Endothelial cell of umbilical vein (primary cell): ENCODE measurements around the gene TRAF3. TPM values are rescaled to one million over a fixed set of nuclear protein-coding genes. Genes with fewer than 3 reads are reported as not detected.

Experiments used
- BruUV-seq: library from RNA; stranded (reverse); fragments of 400-500 nt; replicated peaks from 2 replicates; lab custom pipeline; 2021; lab: Mats Ljungman, UMichigan
- CTCF ChIA-PET: fragments of 300-600, 350-600 bp; sonication (Branson Sonifier 250); formaldehyde crosslinking; loops from one replicate; lab custom pipeline; 2021; ENCODE audit warnings: antibody characterized with exemption, inconsistent platforms; lab: Charles Lee
- POLR2A ChIA-PET: fragments of 300-600, 350-600 bp; sonication (Branson Sonifier 250); formaldehyde crosslinking; loops from one replicate; lab custom pipeline; 2021; ENCODE audit warnings: antibody characterized with exemption, inconsistent platforms; lab: Charles Lee
- DNase-seq: peaks from one replicate; pipeline ENCODE4 v3.0.0-alpha.2; 2011; ENCODE audit warnings: low read depth, low spot score
- FAIRE-seq: peaks from 2 replicates; lab custom pipeline; 2011; peaks lifted over from hg19 to GRCh38; lab: Jason Lieb, UNC
- H2AFZ ChIP-seq: 2 replicates; pipeline ENCODE4 v1.6.0; 2012; ENCODE audit warnings: low read depth, low read length, control low read depth, inconsistent platforms
- H3K27ac ChIP-seq: 2 replicates; pipeline ENCODE4 v1.5.1; 2011; ENCODE audit warnings: low read depth, mild to moderate bottlenecking, control low read depth, low read length, moderate library complexity; ENCODE audit not compliant: insufficient read depth
- H3K27me3 ChIP-seq, 2 experiments: 2 replicates each; pipeline versions ENCODE4 v1.6.0 to v1.6.1; 2011; ENCODE audit warnings: low read length in 2 of 2, mixed read lengths in 1 of 2; ENCODE audit not compliant: control insufficient read depth in 2 of 2, insufficient read depth in 2 of 2
- H3K36me3 ChIP-seq, 2 experiments: 2 replicates in 1 of 2; 3 replicates in 1 of 2; pipeline ENCODE4 v1.5.1; 2011; ENCODE audit warnings: low read length in 2 of 2, mild to moderate bottlenecking in 1 of 2, moderate library complexity in 1 of 2; ENCODE audit not compliant: control insufficient read depth in 2 of 2, insufficient read depth in 2 of 2; ENCODE audit errors: extremely low read depth in 1 of 2
- H3K4me1 ChIP-seq: 3 replicates; pipeline ENCODE4 v1.5.1; 2011; ENCODE audit warnings: mild to moderate bottlenecking, low read length; ENCODE audit not compliant: control insufficient read depth, insufficient read depth; ENCODE audit errors: extremely low read depth
- H3K4me2 ChIP-seq: 2 replicates; pipeline ENCODE4 v1.6.1; 2011; ENCODE audit warnings: low read length, control low read depth, mixed read lengths; ENCODE audit not compliant: insufficient read depth
- H3K4me3 ChIP-seq, 3 experiments: fragments of 200-600 bp in 1 of 3; sonication (generic), shearing (Covaris generic) in 1 of 3; replicated peaks in 1 of 3; 2 replicates each; pipeline ENCODE4 v1.5.1; 2011 to 2016; ENCODE audit warnings: control low read depth in 3 of 3, low read length in 3 of 3, mild to moderate bottlenecking in 2 of 3, inconsistent platforms in 1 of 3, low read depth in 1 of 3, moderate library complexity in 1 of 3; ENCODE audit not compliant: insufficient read depth in 1 of 3
- H3K79me2 ChIP-seq: 2 replicates; pipeline ENCODE4 v1.6.0; 2012; ENCODE audit warnings: low read length, inconsistent platforms; ENCODE audit not compliant: control insufficient read depth, insufficient read depth
- H3K9ac ChIP-seq: replicated peaks from 2 replicates; pipeline ENCODE3; 2011; ENCODE audit warnings: low read length, control low read depth; ENCODE audit not compliant: insufficient read depth; ENCODE audit errors: extremely low read depth
- H3K9me1 ChIP-seq: replicated peaks from 3 replicates; pipeline ENCODE4 v1.6.0; 2011; ENCODE audit warnings: mild to moderate bottlenecking, low read length; ENCODE audit not compliant: control insufficient read depth, insufficient read depth; ENCODE audit errors: extremely low read depth
- H3K9me3 ChIP-seq: replicated peaks from 2 replicates; pipeline ENCODE4 v1.5.1; 2012; ENCODE audit warnings: low read length, inconsistent platforms; ENCODE audit not compliant: control insufficient read depth, insufficient read depth
- H4K20me1 ChIP-seq: replicated peaks from 2 replicates; pipeline ENCODE3; 2011; ENCODE audit warnings: mild to moderate bottlenecking, low read length; ENCODE audit not compliant: control insufficient read depth, insufficient read depth; ENCODE audit errors: extremely low read depth
- EZH2 ChIP-seq: IDR thresholded peaks from 2 replicates; pipeline ENCODE4 v1.6.1; 2012; ENCODE audit warnings: borderline replicate concordance, low read depth, mild to moderate bottlenecking, moderate library complexity, low read length, inconsistent platforms; ENCODE audit not compliant: severe bottlenecking
- GATA2 ChIP-seq: IDR thresholded peaks from 2 replicates; pipeline ENCODE4 v1.7.0; 2011; ENCODE audit warnings: low read depth, mild to moderate bottlenecking, moderate library complexity, mixed read lengths, low read length; ENCODE audit not compliant: insufficient read length, insufficient read depth
- JUN ChIP-seq: IDR thresholded peaks from 2 replicates; pipeline ENCODE4 v1.6.1; 2011; ENCODE audit warnings: borderline replicate concordance, low read depth; ENCODE audit not compliant: insufficient read length, insufficient read depth
- dilution Hi-C: fragments of 300-500 bp; cut with MboI; formaldehyde crosslinking; loops from one replicate; pipeline ENCODE4 v1.15.0; 2019; ENCODE audit warnings: low sequenced_read_pairs; ENCODE audit not compliant: extremely low pct_ligation_motif_present
- intact Hi-C: fragments of 100-400 bp; cut with micrococcal nuclease; formaldehyde crosslinking; loops from one replicate; pipeline ENCODE4 v1.10.0; 2022
- polyA plus RNA-seq, 4 experiments: library from polyadenylated mRNA; depleted of rRNA in 3 of 4; stranded (reverse) in 3 of 4; unstranded in 1 of 4; fragments of >200 nt; gene quantifications; 2 replicates each; pipeline versions ENCODE4 v1.2.1 to v1.2.3, GENCODE V29; 2011 to 2012; ENCODE audit warnings: missing spikeins in 1 of 4
- total RNA-seq: library from RNA; stranded (reverse); gene quantifications from 2 replicates; pipeline ENCODE4 v1.2.3, GENCODE V29; 2021
- TF ChIP-seq, protein P1 (sequence below), 2 donors: IDR thresholded peaks; 1 replicate in 1 of 2; 2 replicates in 1 of 2; pipeline ENCODE4 v1.5.1; 2011; ENCODE audit warnings: low read length in 2 of 2, mild to moderate bottlenecking in 2 of 2, moderate library complexity in 2 of 2, control low read depth in 1 of 2, inconsistent platforms in 1 of 2, low read depth in 1 of 2; ENCODE audit not compliant: insufficient read depth in 1 of 2; ENCODE audit errors: extremely low read depth in 1 of 2
- TF ChIP-seq, protein P2 (sequence below): IDR thresholded peaks from 2 replicates; pipeline ENCODE4 v1.6.1; 2011; ENCODE audit not compliant: insufficient read depth, insufficient read length

Gene TRAF3
- total and polyA plus RNA-seq, 2 donors (not counting 3 experiments of a cell fraction or from before 2014, with no cell fraction given) = 14.4 to 27.6 TPM

DNA sequence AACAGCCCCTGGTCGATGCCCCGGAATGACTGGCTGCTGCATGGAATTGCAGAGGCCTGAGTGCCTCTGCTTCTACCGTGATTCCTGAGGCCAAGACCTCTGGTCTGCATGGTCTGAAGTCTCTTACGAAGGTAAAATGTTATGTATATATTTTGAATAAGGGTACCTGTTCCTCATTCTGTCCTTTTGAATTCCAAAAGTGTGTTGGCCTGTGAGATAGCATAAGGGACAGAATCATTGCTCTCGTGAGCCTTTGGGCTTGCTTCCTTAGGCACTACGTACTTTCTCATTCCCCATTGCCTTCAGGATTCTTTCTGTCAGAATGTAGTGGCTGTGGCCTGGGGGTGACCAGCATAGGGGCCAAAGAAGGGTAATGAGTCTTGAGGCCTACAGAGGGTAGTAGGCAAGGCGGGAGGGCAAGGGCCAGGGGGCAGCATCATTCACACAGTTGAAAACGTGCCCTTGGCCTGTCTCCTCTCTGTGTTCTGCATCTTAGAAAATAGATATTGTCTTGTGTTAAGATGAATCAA is 19.5 kb downstream of the TRAF3 start:
- CTCF ChIA-PET = interaction anchor here (1.0 kb wide), 1 partner anchor 22 kb away, joined by 4 read pairs; no protein-coding TSS in a partner anchor
- no peak overlapping the region for H3K9ac ChIP-seq
- no peak for FAIRE-seq
- BruUV-seq = no TSS peak
- H4K20me1 ChIP-seq = no peaks in the 10 kb centered on the region
- intact Hi-C loops (no loop called here), dilution Hi-C loops (no loop called here)
- H3K27me3 ChIP-seq = no peaks in the 10 kb centered on the region
- no peak for DNase-seq
- H3K9me1 ChIP-seq = no peaks in the 10 kb centered on the region
- peaks cover 56% of the 10 kb centered on the region for H3K79me2 ChIP-seq
- POLR2A ChIA-PET = no interaction called here
- no peak overlapping the region for H3K4me2 ChIP-seq
- no peaks in the 10 kb centered on the region for H3K9me3 ChIP-seq
- H3K4me1 ChIP-seq = peaks cover 6% of the 10 kb centered on the region
- TF ChIP-seq JUN = no peak
- no peak for TF ChIP-seq GATA2
- no peak for TF ChIP-seq EZH2
- TF ChIP-seq, protein P1, sequence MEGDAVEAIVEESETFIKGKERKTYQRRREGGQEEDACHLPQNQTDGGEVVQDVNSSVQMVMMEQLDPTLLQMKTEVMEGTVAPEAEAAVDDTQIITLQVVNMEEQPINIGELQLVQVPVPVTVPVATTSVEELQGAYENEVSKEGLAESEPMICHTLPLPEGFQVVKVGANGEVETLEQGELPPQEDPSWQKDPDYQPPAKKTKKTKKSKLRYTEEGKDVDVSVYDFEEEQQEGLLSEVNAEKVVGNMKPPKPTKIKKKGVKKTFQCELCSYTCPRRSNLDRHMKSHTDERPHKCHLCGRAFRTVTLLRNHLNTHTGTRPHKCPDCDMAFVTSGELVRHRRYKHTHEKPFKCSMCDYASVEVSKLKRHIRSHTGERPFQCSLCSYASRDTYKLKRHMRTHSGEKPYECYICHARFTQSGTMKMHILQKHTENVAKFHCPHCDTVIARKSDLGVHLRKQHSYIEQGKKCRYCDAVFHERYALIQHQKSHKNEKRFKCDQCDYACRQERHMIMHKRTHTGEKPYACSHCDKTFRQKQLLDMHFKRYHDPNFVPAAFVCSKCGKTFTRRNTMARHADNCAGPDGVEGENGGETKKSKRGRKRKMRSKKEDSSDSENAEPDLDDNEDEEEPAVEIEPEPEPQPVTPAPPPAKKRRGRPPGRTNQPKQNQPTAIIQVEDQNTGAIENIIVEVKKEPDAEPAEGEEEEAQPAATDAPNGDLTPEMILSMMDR (IDR thresholded peaks at IDR 0.05; ENCODE audit: extremely low read depth in 1 of 2, insufficient read depth in 1 of 2, low read depth in 1 of 2, low read length in 2 of 2) = no peak
- TF ChIP-seq, protein P2, sequence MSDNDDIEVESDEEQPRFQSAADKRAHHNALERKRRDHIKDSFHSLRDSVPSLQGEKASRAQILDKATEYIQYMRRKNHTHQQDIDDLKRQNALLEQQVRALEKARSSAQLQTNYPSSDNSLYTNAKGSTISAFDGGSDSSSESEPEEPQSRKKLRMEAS = no peak
- no peak overlapping the region for H3K4me3 ChIP-seq
- no peaks in the 10 kb centered on the region for H3K36me3 ChIP-seq
- no peak overlapping the region for H2AFZ ChIP-seq
- no peak overlapping the region for H3K27ac ChIP-seq
